Measurements from ENCODE around the gene CTNND1.

Gene CTNND1

DNA sequence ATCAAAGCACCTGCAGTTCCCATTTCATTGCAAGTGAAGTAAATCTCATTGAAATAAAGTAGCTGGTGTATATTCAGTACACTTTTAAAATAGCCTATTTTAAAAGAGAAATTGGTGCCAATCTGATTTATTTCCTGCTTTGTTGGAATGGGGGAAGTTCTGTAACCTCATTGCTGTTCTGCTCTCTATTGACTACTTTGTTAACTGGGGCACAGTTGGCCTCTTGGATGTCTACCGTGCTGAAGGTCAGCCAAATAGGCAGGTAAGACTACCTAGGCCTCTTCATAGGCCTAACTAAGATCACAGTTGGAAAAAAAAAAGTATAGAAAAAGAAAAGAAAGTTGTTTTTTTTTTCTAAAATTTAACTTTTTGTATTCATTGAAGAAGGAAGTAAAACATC is 9.2 kb downstream of the CTNND1 start:
- Histone ChIP-seq H3K4me1 (ENCODE audit: control insufficient read depth in 2 of 2, insufficient read depth in 1 of 2, low read depth in 1 of 2, low read length in 2 of 2) (peaks cover 4 to 10% of the 10 kb centered on the region in 2 donors), H3K27me3 (ENCODE audit: control insufficient read depth in 3 of 3, insufficient read depth in 3 of 3, low read depth in 1 of 3, low read length in 3 of 3) (no peaks in the 10 kb centered on the region), H2BK5ac (ENCODE audit: low read length) (no peak overlapping the region), H3K27ac (replicated peaks; ENCODE audit: low read length) (no peak overlapping the region), H4K91ac (ENCODE audit: low read depth, low read length, poor library complexity) (no peak overlapping the region), H4K8ac (ENCODE audit: low read depth, low read length) (no peak overlapping the region), H3K4me3 (ENCODE audit: low read length in 2 of 2) (no peak overlapping the region), H2BK120ac (ENCODE audit: low read depth, low read length) (no peak overlapping the region), H3K23ac (ENCODE audit: low read depth, low read length, poor library complexity) (no peak overlapping the region), H3K36me3 (replicated peaks in 1 of 2; ENCODE audit: control insufficient read depth in 2 of 2, insufficient read depth in 2 of 2, low read length in 2 of 2) (peaks cover 0 to 40% of the 10 kb centered on the region in 2 donors), H3K14ac (ENCODE audit: low read length) (no peak overlapping the region), H3K18ac (ENCODE audit: low read length) (no peak overlapping the region), H3K4ac (ENCODE audit: low read length) (no peak overlapping the region), H3K4me2 (ENCODE audit: insufficient read depth, low read length, poor library complexity, severe bottlenecking) (no peak overlapping the region), H2BK15ac (ENCODE audit: low read length) (no peak overlapping the region), H3K79me1 (ENCODE audit: low read depth, low read length) (peaks cover 2% of the 10 kb centered on the region), H2BK12ac (ENCODE audit: low read length) (no peak overlapping the region), H3K9me3 (replicated peaks in 1 of 2; ENCODE audit: control insufficient read depth in 2 of 2, insufficient read depth in 1 of 2, low read depth in 1 of 2, low read length in 2 of 2) (peaks cover 2 to 6% of the 10 kb centered on the region in 2 donors), H2AK5ac (ENCODE audit: low read depth, low read length) (no peak overlapping the region), H3K9ac (ENCODE audit: low read depth, low read length, poor library complexity) (no peak overlapping the region), H2AFZ (ENCODE audit: low read length) (no peak overlapping the region)
- DNase-seq (ENCODE audit: low spot score) = no peak
- no CpG with 5 or more reads among the region's 1 CpG for WGBS, 2 donors (ENCODE audit: extremely low coverage in 2 of 2, insufficient read length in 2 of 2, insufficient replicate concordance in 1 of 2)

DNA sequence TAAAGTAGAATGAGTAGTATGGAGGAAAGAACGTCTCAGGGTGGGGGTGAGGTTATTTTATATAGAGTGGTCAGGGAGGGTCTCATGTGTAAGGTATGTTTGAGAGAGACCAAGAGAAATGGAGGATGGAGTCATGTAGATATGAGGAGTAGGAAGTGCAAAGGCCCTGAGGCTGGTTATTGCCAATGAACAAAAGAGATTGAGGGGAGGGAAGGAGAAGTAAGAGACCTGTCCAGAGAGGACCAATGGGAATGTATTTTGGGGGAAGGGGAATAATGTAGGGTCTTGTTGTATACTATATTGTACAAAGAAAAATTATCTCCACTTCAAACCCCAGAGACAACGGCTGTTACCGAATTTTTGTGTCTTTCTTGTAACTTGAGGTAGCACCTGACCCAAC is 9.8 kb downstream of the CTNND1 start:
- peaks cover 2 to 6% of the 10 kb centered on the region in 2 donors for H3K9me3 ChIP-seq (replicated peaks in 1 of 2; ENCODE audit: control insufficient read depth in 2 of 2, insufficient read depth in 1 of 2, low read depth in 1 of 2, low read length in 2 of 2)
- DNase-seq (ENCODE audit: low spot score) = no peak
- no peak overlapping the region for H2BK12ac ChIP-seq (ENCODE audit: low read length)
- no peak overlapping the region for H4K8ac ChIP-seq (ENCODE audit: low read depth, low read length)
- H2AK5ac ChIP-seq (ENCODE audit: low read depth, low read length) = no peak overlapping the region
- H2BK15ac ChIP-seq (ENCODE audit: low read length) = no peak overlapping the region
- no peak overlapping the region for H3K9ac ChIP-seq (ENCODE audit: low read depth, low read length, poor library complexity)
- peaks cover 10 to 12% of the 10 kb centered on the region in 2 donors for H3K4me1 ChIP-seq (ENCODE audit: control insufficient read depth in 2 of 2, insufficient read depth in 1 of 2, low read depth in 1 of 2, low read length in 2 of 2)
- H3K14ac ChIP-seq (ENCODE audit: low read length) = no peak overlapping the region
- no peaks in the 10 kb centered on the region for H3K27me3 ChIP-seq (ENCODE audit: control insufficient read depth in 3 of 3, insufficient read depth in 3 of 3, low read depth in 1 of 3, low read length in 3 of 3)
- H3K36me3 ChIP-seq (replicated peaks in 1 of 2; ENCODE audit: control insufficient read depth in 2 of 2, insufficient read depth in 2 of 2, low read length in 2 of 2) = peaks cover 0 to 41% of the 10 kb centered on the region in 2 donors
- H2BK5ac ChIP-seq (ENCODE audit: low read length) = no peak overlapping the region
- no peak overlapping the region for H3K23ac ChIP-seq (ENCODE audit: low read depth, low read length, poor library complexity)
- H2AFZ ChIP-seq (ENCODE audit: low read length) = no peak overlapping the region
- no peak overlapping the region for H3K4me3 ChIP-seq (ENCODE audit: low read length in 2 of 2)
- no peak overlapping the region for H4K91ac ChIP-seq (ENCODE audit: low read depth, low read length, poor library complexity)
- H3K27ac ChIP-seq (replicated peaks; ENCODE audit: low read length) = no peak overlapping the region
- H3K79me1 ChIP-seq (ENCODE audit: low read depth, low read length) = peaks cover 2% of the 10 kb centered on the region
- no peak overlapping the region for H3K4ac ChIP-seq (ENCODE audit: low read length)
- H3K4me2 ChIP-seq (ENCODE audit: insufficient read depth, low read length, poor library complexity, severe bottlenecking) = no peak overlapping the region
- 100% methylated on average over 1 of the region's 3 CpGs for WGBS, 2 donors (ENCODE audit: extremely low coverage in 2 of 2, insufficient read length in 2 of 2, insufficient replicate concordance in 1 of 2)
- no peak overlapping the region for H3K18ac ChIP-seq (ENCODE audit: low read length)
- no peak overlapping the region for H2BK120ac ChIP-seq (ENCODE audit: low read depth, low read length)

DNA sequence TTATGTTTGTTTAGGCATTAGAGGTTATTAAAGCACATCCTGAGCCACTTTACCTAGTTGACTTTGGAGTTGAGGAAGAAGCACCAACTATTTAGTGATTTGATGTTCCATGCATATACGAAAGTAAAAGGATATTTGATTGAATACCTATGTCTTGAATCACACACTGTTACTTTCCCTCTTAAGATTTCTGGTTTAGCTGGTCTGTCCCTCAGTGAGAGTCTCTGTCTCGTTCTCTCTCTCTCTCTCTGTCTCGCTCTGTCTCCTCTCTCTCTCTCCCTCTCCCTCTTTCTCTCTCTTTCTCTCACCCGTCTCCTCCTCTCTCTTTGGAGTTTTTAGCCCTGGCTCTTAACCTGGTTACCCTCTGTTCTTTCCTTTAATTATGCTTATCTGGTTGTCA is 11.0 kb downstream of the CTNND1 start:
- Histone ChIP-seq H3K4me1 (ENCODE audit: control insufficient read depth in 2 of 2, insufficient read depth in 1 of 2, low read depth in 1 of 2, low read length in 2 of 2) (peaks cover 14 to 20% of the 10 kb centered on the region in 2 donors), H2AFZ (ENCODE audit: low read length) (no peak overlapping the region), H3K79me1 (ENCODE audit: low read depth, low read length) (peaks cover 2% of the 10 kb centered on the region), H2BK12ac (ENCODE audit: low read length) (no peak overlapping the region), H2AK5ac (ENCODE audit: low read depth, low read length) (no peak overlapping the region), H3K27ac (replicated peaks; ENCODE audit: low read length) (no peak overlapping the region), H3K18ac (ENCODE audit: low read length) (no peak overlapping the region), H2BK120ac (ENCODE audit: low read depth, low read length) (no peak overlapping the region), H2BK15ac (ENCODE audit: low read length) (no peak overlapping the region), H3K36me3 (replicated peaks in 1 of 2; ENCODE audit: control insufficient read depth in 2 of 2, insufficient read depth in 2 of 2, low read length in 2 of 2) (peaks cover 0 to 34% of the 10 kb centered on the region in 2 donors), H3K23ac (ENCODE audit: low read depth, low read length, poor library complexity) (no peak overlapping the region), H3K4me3 (ENCODE audit: low read length in 2 of 2) (no peak overlapping the region), H4K8ac (ENCODE audit: low read depth, low read length) (no peak overlapping the region), H3K27me3 (ENCODE audit: control insufficient read depth in 3 of 3, insufficient read depth in 3 of 3, low read depth in 1 of 3, low read length in 3 of 3) (no peaks in the 10 kb centered on the region), H3K4me2 (ENCODE audit: insufficient read depth, low read length, poor library complexity, severe bottlenecking) (no peak overlapping the region), H3K14ac (ENCODE audit: low read length) (no peak overlapping the region), H3K9me3 (replicated peaks in 1 of 2; ENCODE audit: control insufficient read depth in 2 of 2, insufficient read depth in 1 of 2, low read depth in 1 of 2, low read length in 2 of 2) (peaks cover 2 to 6% of the 10 kb centered on the region in 2 donors), H3K4ac (ENCODE audit: low read length) (no peak overlapping the region), H3K9ac (ENCODE audit: low read depth, low read length, poor library complexity) (no peak overlapping the region), H2BK5ac (ENCODE audit: low read length) (no peak overlapping the region), H4K91ac (ENCODE audit: low read depth, low read length, poor library complexity) (no peak overlapping the region)
- no CpG with 5 or more reads among the region's 4 CpGs for WGBS, 2 donors (ENCODE audit: extremely low coverage in 2 of 2, insufficient read length in 2 of 2, insufficient replicate concordance in 1 of 2)
- DNase-seq (ENCODE audit: low spot score) = no peak

DNA sequence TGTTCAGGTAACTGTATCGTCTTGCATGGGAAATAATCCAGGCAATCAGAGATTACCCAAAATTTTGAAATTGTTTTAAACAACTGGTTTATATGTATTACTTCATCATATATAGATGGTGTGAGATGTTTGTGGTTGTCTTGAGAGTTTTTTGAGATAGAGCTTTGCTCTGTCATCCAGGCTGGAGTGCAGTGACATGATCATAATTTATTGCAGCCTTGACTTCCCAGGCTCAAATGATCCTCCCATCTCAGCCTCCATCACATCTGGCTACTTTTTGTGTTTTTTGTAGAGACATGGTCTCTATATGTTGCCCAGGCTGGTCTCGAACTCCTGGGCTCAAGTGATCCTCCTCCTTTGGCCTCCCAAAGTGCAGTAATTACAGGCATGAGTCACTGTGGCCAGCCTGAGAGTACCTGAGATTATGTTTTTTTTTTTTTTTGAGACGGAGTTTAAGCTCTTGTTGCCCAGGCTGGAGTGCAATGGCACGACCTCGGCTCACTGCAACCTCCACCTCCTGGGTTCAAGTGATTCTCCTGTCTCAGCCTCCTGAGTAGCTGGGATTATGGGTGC is 11.5 kb downstream of the CTNND1 start:
- H3K9ac ChIP-seq (ENCODE audit: low read depth, low read length, poor library complexity) = no peak overlapping the region
- no peak overlapping the region for H3K27ac ChIP-seq (replicated peaks; ENCODE audit: low read length)

More for the DNA sequence above, 11.5 kb downstream of the CTNND1 start:
- Histone ChIP-seq H4K91ac (ENCODE audit: low read depth, low read length, poor library complexity) (no peak overlapping the region), H2BK5ac (ENCODE audit: low read length) (no peak overlapping the region), H3K4me2 (ENCODE audit: insufficient read depth, low read length, poor library complexity, severe bottlenecking) (no peak overlapping the region), H3K14ac (ENCODE audit: low read length) (no peak overlapping the region), H2AK5ac (ENCODE audit: low read depth, low read length) (no peak overlapping the region), H3K27me3 (ENCODE audit: control insufficient read depth in 3 of 3, insufficient read depth in 3 of 3, low read depth in 1 of 3, low read length in 3 of 3) (no peaks in the 10 kb centered on the region), H3K4me1 (ENCODE audit: control insufficient read depth in 2 of 2, insufficient read depth in 1 of 2, low read depth in 1 of 2, low read length in 2 of 2) (peaks cover 19 to 25% of the 10 kb centered on the region in 2 donors), H3K36me3 (replicated peaks in 1 of 2; ENCODE audit: control insufficient read depth in 2 of 2, insufficient read depth in 2 of 2, low read length in 2 of 2) (peaks cover 0 to 33% of the 10 kb centered on the region in 2 donors), H2BK15ac (ENCODE audit: low read length) (no peak overlapping the region), H4K8ac (ENCODE audit: low read depth, low read length) (no peak overlapping the region), H2BK120ac (ENCODE audit: low read depth, low read length) (no peak overlapping the region), H2BK12ac (ENCODE audit: low read length) (no peak overlapping the region), H3K9me3 (replicated peaks in 1 of 2; ENCODE audit: control insufficient read depth in 2 of 2, insufficient read depth in 1 of 2, low read depth in 1 of 2, low read length in 2 of 2) (peaks cover 2 to 6% of the 10 kb centered on the region in 2 donors), H3K18ac (ENCODE audit: low read length) (no peak overlapping the region), H3K23ac (ENCODE audit: low read depth, low read length, poor library complexity) (no peak overlapping the region), H3K4ac (ENCODE audit: low read length) (no peak overlapping the region), H2AFZ (ENCODE audit: low read length) (no peak overlapping the region), H3K4me3 (ENCODE audit: low read length in 2 of 2) (no peak overlapping the region), H3K79me1 (ENCODE audit: low read depth, low read length) (peaks cover 2% of the 10 kb centered on the region)
- no peak for DNase-seq (ENCODE audit: low spot score)
- WGBS, 2 donors (ENCODE audit: extremely low coverage in 2 of 2, insufficient read length in 2 of 2, insufficient replicate concordance in 1 of 2) = no CpG with 5 or more reads among the region's 5 CpGs
